GM12878 (cell line): Measurements from ENCODE around the gene KCNMB4. TPM values are rescaled to one million over a fixed set of nuclear protein-coding genes. Genes with fewer than 3 reads are reported as not detected.

ENCODE experiments used
- ATAC-seq: fragments of 200-7000 bp; cut with Tn5 transposase; 3 replicates; pipeline ENCODE4 v1.9.1; 2020; ENCODE audit warnings: mild to moderate bottlenecking, moderate library complexity
- BruUV-seq: library from RNA; stranded (reverse); fragments of 400-500 nt; replicated peaks from 2 replicates; lab custom pipeline; 2021; lab: Mats Ljungman, UMichigan
- CTCF ChIA-PET: fragments of 300-600 bp; sonication (Branson Sonifier 250); formaldehyde crosslinking; extraction: SDS; loops from one replicate; lab custom pipeline; 2021; ENCODE audit warnings: inconsistent platforms; lab: Yijun Ruan, JAX
- POLR2A ChIA-PET: fragments of 350-600 bp; formaldehyde crosslinking; extraction: SDS; loops from one replicate; lab custom pipeline; 2021; ENCODE audit warnings: inconsistent platforms; lab: Charles Lee
- RAD21 ChIA-PET: fragments of 300-600 bp; sonication (Branson Sonifier 250); formaldehyde crosslinking; loops from one replicate; lab custom pipeline; 2023; ENCODE audit warnings: antibody characterized with exemption; ENCODE audit not compliant: unreplicated experiment; lab: Charles Lee
- SMC1A ChIA-PET: fragments of 300-600 bp; sonication (Branson Sonifier 250); formaldehyde crosslinking; loops from one replicate; lab custom pipeline; 2023; ENCODE audit not compliant: unreplicated experiment, uncharacterized antibody; lab: Charles Lee
- DNase-seq: peaks from one replicate; pipeline ENCODE4 v3.0.0-alpha.2; 2011; ENCODE audit warnings: low read depth, low spot score
- FAIRE-seq: peaks from 3 replicates; lab custom pipeline; 2011; peaks lifted over from hg19 to GRCh38; lab: Jason Lieb, UNC
- H2AFZ ChIP-seq: 2 replicates; pipeline ENCODE4 v1.6.0; 2011; ENCODE audit warnings: low read depth, low read length, control low read depth; ENCODE audit not compliant: control insufficient read depth
- H3K27ac ChIP-seq: 2 replicates; pipeline ENCODE4 v1.5.1; 2011; ENCODE audit warnings: control low read depth; ENCODE audit not compliant: control insufficient read depth, insufficient read depth
- H3K27me3 ChIP-seq, 2 experiments: replicated peaks in 1 of 2; 2 replicates each; pipeline versions ENCODE4 v1.6.0 to v1.6.1; 2011; ENCODE audit warnings: low read length in 1 of 2; ENCODE audit not compliant: control insufficient read depth in 2 of 2, insufficient read depth in 2 of 2
- H3K36me3 ChIP-seq, 2 experiments: 2 replicates each; pipeline ENCODE4 v1.5.1; 2011; ENCODE audit warnings: low read length in 1 of 2; ENCODE audit not compliant: control insufficient read depth in 2 of 2, insufficient read depth in 2 of 2
- H3K4me1 ChIP-seq: 2 replicates; pipeline ENCODE4 v1.6.1; 2011; ENCODE audit warnings: mild to moderate bottlenecking, low read length, moderate library complexity, mixed read lengths; ENCODE audit not compliant: control insufficient read depth, insufficient read depth
- H3K4me2 ChIP-seq: 2 replicates; pipeline ENCODE4 v1.6.0; 2011; ENCODE audit warnings: control low read depth; ENCODE audit not compliant: control insufficient read depth, insufficient read depth
- H3K4me3 ChIP-seq: fragments of 200-600 bp; sonication (generic); 2 replicates; pipeline ENCODE4 v1.5.1; 2016
- H3K79me2 ChIP-seq: 2 replicates; pipeline ENCODE4 v1.6.0; 2011; ENCODE audit warnings: low read length; ENCODE audit not compliant: control insufficient read depth, insufficient read depth
- H3K9ac ChIP-seq: 2 replicates; pipeline ENCODE4 v1.8.0; 2011; ENCODE audit warnings: low read length, control low read depth, mixed read lengths; ENCODE audit not compliant: control insufficient read depth, insufficient read depth
- H3K9me3 ChIP-seq: replicated peaks from 3 replicates; pipeline ENCODE4 v1.5.1; 2011; ENCODE audit warnings: mild to moderate bottlenecking, low read length; ENCODE audit not compliant: control insufficient read depth, insufficient read depth
- H4K20me1 ChIP-seq: 2 replicates; pipeline ENCODE4 v1.6.0; 2011; ENCODE audit not compliant: control insufficient read depth, insufficient read depth
- ATF7 ChIP-seq: fragments of 450-650 bp; IDR thresholded peaks from 2 replicates; pipeline ENCODE4 v1.6.1; 2016; ENCODE audit warnings: low read depth, mild to moderate bottlenecking
- EP300 ChIP-seq, 2 experiments: fragments of 150-350 bp in 1 of 2; IDR thresholded peaks; 2 replicates each; pipeline ENCODE4 v1.6.1; 2011 to 2012; ENCODE audit warnings: low read depth in 2 of 2, low read length in 2 of 2, borderline replicate concordance in 1 of 2, improper control_type of control experiment in 1 of 2, inconsistent platforms in 1 of 2; ENCODE audit not compliant: control insufficient read depth in 1 of 2
- FOXK2 ChIP-seq: fragments of 450-650 bp; IDR thresholded peaks from 2 replicates; pipeline ENCODE4 v1.6.1; 2017; ENCODE audit warnings: mild to moderate bottlenecking, moderate library complexity
- GATAD2B ChIP-seq: fragments of 450-650 bp; conservative IDR thresholded peaks from 2 replicates; pipeline ENCODE4 v1.6.1; 2017; ENCODE audit warnings: low read depth, mild to moderate bottlenecking, moderate library complexity
- HCFC1 ChIP-seq: fragments of 150-350 bp; IDR thresholded peaks from 2 replicates; pipeline ENCODE4 v1.6.1; 2014; ENCODE audit warnings: low read length
- HDAC2 ChIP-seq: fragments of 200-600 bp; sonication (generic); IDR thresholded peaks from 2 replicates; pipeline ENCODE4 v1.6.1; 2017
- KDM1A ChIP-seq: fragments of 200-600 bp; sonication (generic); IDR thresholded peaks from 2 replicates; pipeline ENCODE4 v1.6.1; 2016; ENCODE audit warnings: borderline replicate concordance
- MYB ChIP-seq: fragments of 150-350 bp; IDR thresholded peaks from 2 replicates; pipeline ENCODE4 v1.6.1; 2014; ENCODE audit warnings: mild to moderate bottlenecking, low read depth, low read length, borderline replicate concordance
- NFXL1 ChIP-seq: fragments of 450-650 bp; IDR thresholded peaks from 2 replicates; pipeline ENCODE4 v1.6.1; 2017; ENCODE audit warnings: antibody characterized with exemption, mild to moderate bottlenecking, borderline replicate concordance
- NR2F1 ChIP-seq: fragments of 450-650 bp; conservative IDR thresholded peaks from 2 replicates; pipeline ENCODE4 v1.6.1; 2017; ENCODE audit warnings: mild to moderate bottlenecking
- NRF1 ChIP-seq: conservative IDR thresholded peaks from 2 replicates; pipeline ENCODE4 v1.6.1; 2011; ENCODE audit warnings: mild to moderate bottlenecking, low read depth, low read length, improper control_type of control experiment
- SPI1 ChIP-seq: IDR thresholded peaks from 2 replicates; pipeline ENCODE4 v1.6.1; 2011; ENCODE audit warnings: low read depth, mild to moderate bottlenecking, low read length, moderate library complexity, borderline replicate concordance; ENCODE audit not compliant: insufficient read depth
- TCF3 ChIP-seq: IDR thresholded peaks from 2 replicates; pipeline ENCODE4 v1.6.1; 2012; ENCODE audit warnings: low read depth, mild to moderate bottlenecking, low read length, borderline replicate concordance; ENCODE audit not compliant: insufficient read depth
- YY1 ChIP-seq: IDR thresholded peaks from 2 replicates; pipeline ENCODE4 v1.6.1; 2011; ENCODE audit warnings: low read depth, mild to moderate bottlenecking, low read length
- ZNF207 ChIP-seq: fragments of 450-650 bp; IDR thresholded peaks from 2 replicates; pipeline ENCODE4 v1.6.1; 2014; ENCODE audit warnings: antibody characterized with exemption, mild to moderate bottlenecking, borderline replicate concordance
- ZNF217 ChIP-seq: fragments of 450-650 bp; IDR thresholded peaks from 2 replicates; pipeline ENCODE4 v1.6.1; 2017; ENCODE audit warnings: antibody characterized with exemption, mild to moderate bottlenecking
- ZNF24 ChIP-seq: fragments of 450-650 bp; IDR thresholded peaks from 2 replicates; pipeline ENCODE4 v1.6.1; 2017; ENCODE audit warnings: antibody characterized with exemption, mild to moderate bottlenecking
- WGBS: methylation state at CpG from one replicate; pipeline ENCODE4 v1.1.6; 2016; ENCODE audit warnings: low lambda C conversion rate; ENCODE audit not compliant: insufficient replicate concordance, insufficient coverage; ENCODE audit errors: missing lambda C conversion rate; 5-methylcytosine and 5-hydroxymethylcytosine counted together
- in situ Hi-C: fragments of 300-500 bp; cut with MboI; formaldehyde crosslinking; loops from 9 replicates; pipeline ENCODE4 v1.14.3; 2018; ENCODE audit warnings: mixed read lengths
- intact Hi-C: fragments of 100-400 bp; cut with micrococcal nuclease; formaldehyde crosslinking; loops from one replicate; pipeline ENCODE4 v1.14.2; 2022; ENCODE audit not compliant: unreplicated experiment
- polyA plus RNA-seq, 11 experiments: library from polyadenylated mRNA; depleted of rRNA in 4 of 11; unstranded in 6 of 11; stranded (reverse) in 5 of 11; fragments of >200 nt; fragmentation: Nextera tagmentation in 4 of 11; fragmentation: Illumina TruSeq in 1 of 11; extraction: Ambion mirVana in 4 of 11; extraction: Trizol in 1 of 11; gene quantifications; 1 replicate in 1 of 11; 2 replicates in 10 of 11; pipeline versions ENCODE4 v1.2.1 to v1.2.3, GENCODE V29; 2011 to 2016; ENCODE audit warnings: inconsistent platforms in 2 of 11, missing spikeins in 2 of 11, low read depth in 1 of 11
- total RNA-seq, 4 experiments: library from RNA; depleted of rRNA in 3 of 4; stranded (reverse); fragments of >200 nt in 3 of 4; fragmentation: Illumina TruSeq in 1 of 4; extraction: Trizol in 1 of 4; gene quantifications; 2 replicates each; pipeline versions ENCODE4 v1.2.1 to v1.2.3, GENCODE V29; 2013 to 2021
- TF ChIP-seq, protein P1 (sequence below): fragments of 450-650 bp; IDR thresholded peaks from 2 replicates; pipeline ENCODE4 v1.6.1; 2017; ENCODE audit warnings: antibody characterized with exemption, mild to moderate bottlenecking, moderate library complexity

The KCNMB4 gene
- total and polyA plus RNA-seq, 10 of the 15 experiments (the other 5 are each of a cell fraction or from before 2014, with no cell fraction given), result 0.06 to 0.37 (median 0.16) TPM; not detected in 2

DNA sequence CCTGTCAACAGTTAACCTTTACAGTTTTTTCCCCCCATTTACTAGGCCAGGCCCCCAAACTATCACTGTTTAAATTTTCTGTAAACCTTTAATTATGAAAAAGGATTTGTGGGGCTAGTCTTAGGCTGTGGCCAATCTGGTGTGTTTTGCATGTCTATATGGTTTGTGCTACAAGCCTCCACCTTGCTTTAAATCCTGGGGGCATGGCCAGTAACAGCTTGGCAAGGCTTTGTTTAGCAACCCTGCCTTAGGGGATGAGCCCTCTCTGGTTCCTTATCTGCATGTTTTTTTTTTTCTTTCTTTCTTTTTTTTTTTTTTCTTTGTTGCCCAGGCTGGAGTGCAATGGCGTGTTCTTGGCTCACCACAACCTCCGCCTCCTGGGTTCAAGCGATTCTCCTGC, 102.7 kb downstream of the KCNMB4 start:
- peak; percentile 69 for ATAC-seq

DNA sequence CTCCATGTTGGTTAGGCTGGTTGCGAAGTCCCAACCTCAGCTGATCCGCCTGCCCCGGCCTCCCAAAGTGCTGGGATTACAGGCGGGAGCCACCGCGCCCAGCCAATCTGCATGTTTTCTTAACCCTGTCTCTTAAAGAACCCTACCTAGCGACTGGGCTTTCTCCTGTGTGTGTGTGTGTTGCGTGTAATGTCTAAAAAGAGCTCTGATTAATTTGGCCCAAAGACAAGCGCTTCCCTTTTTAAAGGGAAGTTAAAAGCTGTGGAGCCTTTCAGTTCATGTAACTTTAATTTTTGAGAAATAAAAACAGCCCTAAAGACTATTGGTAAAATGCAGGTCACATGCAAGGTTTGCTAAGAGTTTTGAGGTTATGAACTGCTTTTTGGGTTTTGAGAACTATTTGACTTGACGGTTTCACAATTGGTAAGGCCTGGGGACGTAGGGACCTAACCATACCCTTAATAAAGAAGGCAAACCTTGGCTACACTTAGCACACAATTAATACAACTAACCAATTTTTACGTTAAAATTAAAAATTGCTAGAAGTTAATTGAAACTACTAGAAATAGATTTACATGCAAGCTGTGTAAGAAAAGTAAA, 103.2 kb downstream of the KCNMB4 start:
- in situ Hi-C loops (no loop called here), intact Hi-C loops (no loop called here)
- FAIRE-seq (peak; percentile 57), ATAC-seq (peak; percentile 73), DNase-seq (peak; percentile 36)
- Histone ChIP-seq H2AFZ (no peak overlapping the region), H3K4me1 (no peaks in the 10 kb centered on the region), H3K9me3 (no peaks in the 10 kb centered on the region), H3K36me3 (no peaks in the 10 kb centered on the region), H4K20me1 (no peaks in the 10 kb centered on the region), H3K4me3 (peak overlapping the region; percentile 68), H3K27ac (peak overlapping the region; percentile 33; the same call in 1 of the 2 replicates), H3K79me2 (no peaks in the 10 kb centered on the region; the same call in 1 of the 2 replicates), H3K4me2 (no peak overlapping the region), H3K27me3 (no peaks in the 10 kb centered on the region), H3K9ac (no peak overlapping the region)
- ChIA-PET CTCF (interaction anchor here (1.6 kb wide), 1 partner anchor 108 kb away, joined by 5 read pairs; no protein-coding TSS in a partner anchor), POLR2A (interaction anchor here (0.6 to 2.8 kb wide), 3 partner anchors 14 to 18 kb away, joined by 3 to 12 read pairs (median 3); no protein-coding TSS in a partner anchor), RAD21 (interaction anchor here (0.6 to 4.0 kb wide), 3 partner anchors 13 to 265 kb away, joined by 3 to 20 read pairs (median 3); no protein-coding TSS in a partner anchor), SMC1A (interaction anchor here (0.6 to 5.3 kb wide), 7 partner anchors 8 to 223 kb away, joined by 3 to 37 read pairs (median 3); no protein-coding TSS in a partner anchor)
- BruUV-seq, result no TSS peak
- 8% methylated on average over 12 of the region's 12 CpGs for WGBS
- TF ChIP-seq MYB (no peak), KDM1A (no peak), SPI1 (peak; percentile 44; the same call in 1 of the 2 replicates), EP300 (IDR thresholded peaks at IDR 0.05; ENCODE audit: borderline replicate concordance in 1 of 2, control insufficient read depth in 1 of 2, low read depth in 2 of 2, low read length in 2 of 2) (no peak), GATAD2B (no peak), TCF3 (no peak), NRF1 (no peak), ATF7 (no peak)
- TF ChIP-seq, protein P1, sequence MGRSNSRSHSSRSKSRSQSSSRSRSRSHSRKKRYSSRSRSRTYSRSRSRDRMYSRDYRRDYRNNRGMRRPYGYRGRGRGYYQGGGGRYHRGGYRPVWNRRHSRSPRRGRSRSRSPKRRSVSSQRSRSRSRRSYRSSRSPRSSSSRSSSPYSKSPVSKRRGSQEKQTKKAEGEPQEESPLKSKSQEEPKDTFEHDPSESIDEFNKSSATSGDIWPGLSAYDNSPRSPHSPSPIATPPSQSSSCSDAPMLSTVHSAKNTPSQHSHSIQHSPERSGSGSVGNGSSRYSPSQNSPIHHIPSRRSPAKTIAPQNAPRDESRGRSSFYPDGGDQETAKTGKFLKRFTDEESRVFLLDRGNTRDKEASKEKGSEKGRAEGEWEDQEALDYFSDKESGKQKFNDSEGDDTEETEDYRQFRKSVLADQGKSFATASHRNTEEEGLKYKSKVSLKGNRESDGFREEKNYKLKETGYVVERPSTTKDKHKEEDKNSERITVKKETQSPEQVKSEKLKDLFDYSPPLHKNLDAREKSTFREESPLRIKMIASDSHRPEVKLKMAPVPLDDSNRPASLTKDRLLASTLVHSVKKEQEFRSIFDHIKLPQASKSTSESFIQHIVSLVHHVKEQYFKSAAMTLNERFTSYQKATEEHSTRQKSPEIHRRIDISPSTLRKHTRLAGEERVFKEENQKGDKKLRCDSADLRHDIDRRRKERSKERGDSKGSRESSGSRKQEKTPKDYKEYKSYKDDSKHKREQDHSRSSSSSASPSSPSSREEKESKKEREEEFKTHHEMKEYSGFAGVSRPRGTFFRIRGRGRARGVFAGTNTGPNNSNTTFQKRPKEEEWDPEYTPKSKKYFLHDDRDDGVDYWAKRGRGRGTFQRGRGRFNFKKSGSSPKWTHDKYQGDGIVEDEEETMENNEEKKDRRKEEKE, result no peak

More for the DNA sequence above, 102.7 kb downstream of the KCNMB4 start:
- CTCF ChIA-PET, result interaction anchor here (0.6 to 1.6 kb wide), 3 partner anchors 52 to 108 kb away, joined by 3 to 5 read pairs (median 4); no protein-coding TSS in a partner anchor
- Histone ChIP-seq H3K4me2 (peak overlapping the region; percentile 33), H3K9me3 (peaks cover 2% of the 10 kb centered on the region; the same call in 1 of the 3 replicates), H3K4me1 (no peaks in the 10 kb centered on the region)
- no TSS peak for BruUV-seq
- SMC1A ChIA-PET, result interaction anchor here (0.6 to 5.3 kb wide), 8 partner anchors 8 to 222 kb away, joined by 3 to 37 read pairs (median 4); no protein-coding TSS in a partner anchor
- no peak for TF ChIP-seq HDAC2
- no peak for TF ChIP-seq ZNF207
- no peak for TF ChIP-seq NR2F1
- TF ChIP-seq ZNF217, result no peak
- no peak for TF ChIP-seq ZNF24
- TF ChIP-seq FOXK2, result no peak
- TF ChIP-seq NFXL1, result no peak
- no peak for TF ChIP-seq NRF1
- TF ChIP-seq YY1, result no peak
- no peak for TF ChIP-seq HCFC1
- TF ChIP-seq, all 136 proteins: peak for 0
- DNase-seq (no peak), FAIRE-seq (no peak)
- H2AFZ ChIP-seq, result no peak overlapping the region
- POLR2A ChIA-PET, result interaction anchor here (1.5 to 2.8 kb wide), 2 partner anchors 14 to 19 kb away, joined by 3 to 12 read pairs; no protein-coding TSS in a partner anchor
- in situ Hi-C loops, result no loop called here
- H3K27ac ChIP-seq, result peak overlapping the region; percentile 33
- RAD21 ChIA-PET, result interaction anchor here (0.6 to 4.0 kb wide), 5 partner anchors 14 to 582 kb away, joined by 3 to 20 read pairs (median 3); no protein-coding TSS in a partner anchor
- no peaks in the 10 kb centered on the region for H4K20me1 ChIP-seq
- H3K27me3 ChIP-seq, result no peaks in the 10 kb centered on the region
- H3K36me3 ChIP-seq, result no peaks in the 10 kb centered on the region
- no peaks in the 10 kb centered on the region; the same call in 1 of the 2 replicates for H3K79me2 ChIP-seq
- peak overlapping the region; percentile 68 for H3K4me3 ChIP-seq
- WGBS, result 13% methylated on average over 2 of the region's 3 CpGs
- intact Hi-C loops, result no loop called here
- peak overlapping the region; percentile 42 for H3K9ac ChIP-seq
